Inferior parietal cortex (tissue), 1 donor: Measurements from ENCODE around the gene PKD1.

Experiments used
- DNase-seq: peaks from one replicate; pipeline ENCODE4 v3.0.0-alpha.2; 2016; ENCODE audit errors: extremely low spot score

Gene PKD1

DNA sequence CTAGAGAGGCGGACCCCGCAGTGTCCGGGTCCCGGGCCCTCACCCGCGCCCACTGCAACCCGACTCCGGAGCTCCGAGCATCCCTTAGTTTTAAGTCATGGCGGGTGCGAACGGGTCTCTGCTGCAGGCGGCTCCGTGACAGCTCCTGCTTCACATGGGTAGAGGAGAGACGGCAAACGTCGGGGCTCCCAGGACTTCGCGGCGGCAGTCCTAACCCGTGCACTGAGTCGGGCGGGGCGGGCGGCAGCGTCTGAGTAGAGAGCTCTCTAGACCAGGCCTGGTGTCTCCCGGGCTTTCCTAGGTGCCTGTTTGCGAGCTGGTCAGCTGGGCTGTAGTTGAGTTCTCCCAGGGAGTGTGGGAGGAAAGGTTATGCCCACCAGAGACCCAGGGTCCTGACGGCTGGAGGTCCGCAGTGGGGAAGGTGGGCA lies 87.6 kb downstream of the PKD1 start:
- no peak for DNase-seq

DNA sequence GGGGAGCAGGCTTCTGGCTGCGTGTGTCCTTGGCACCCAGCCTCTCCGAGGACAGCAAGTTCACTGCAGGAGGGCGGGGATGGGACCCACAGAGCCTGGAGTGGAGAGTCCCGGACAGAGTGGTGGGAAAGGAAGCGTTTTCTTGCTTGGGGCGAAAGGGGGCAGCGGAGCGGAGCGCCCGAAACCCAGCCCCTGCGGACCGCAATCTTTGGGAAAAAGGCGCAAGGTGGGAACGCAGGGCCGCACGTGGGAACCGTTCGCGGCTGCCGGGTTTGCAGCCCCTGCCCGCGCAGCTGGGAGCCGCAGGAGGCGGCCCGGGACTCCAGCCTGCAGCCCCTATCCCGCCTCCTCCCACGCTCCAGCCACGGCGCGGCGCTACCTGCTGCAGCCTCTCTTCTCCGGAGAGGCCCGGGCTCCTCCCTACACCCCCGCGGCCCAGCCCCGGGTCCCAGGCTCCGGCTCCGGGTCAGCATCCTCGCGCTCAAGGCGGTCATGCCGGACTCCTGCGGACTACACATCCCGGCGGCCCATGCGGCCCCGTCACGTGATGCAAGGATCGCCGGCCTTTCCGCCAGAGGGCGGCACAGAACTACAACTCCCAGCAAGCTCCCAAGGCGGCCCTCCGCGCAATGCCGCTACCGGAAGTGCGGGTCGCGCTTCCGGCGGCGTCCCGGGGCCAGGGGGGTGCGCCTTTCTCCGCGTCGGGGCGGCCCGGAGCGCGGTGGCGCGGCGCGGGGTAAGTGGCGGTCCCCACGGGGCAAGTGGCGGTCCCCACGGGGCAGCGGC lies 88.2 kb downstream of the PKD1 start, which contains the start of the genes NTHL1 and TSC2:
TSS of gene NTHL1 (minus strand) at position 505 of the 786 bp plus-strand sequence. CDS start at position 494, 11 bp downstream.
TSS of gene TSC2 (plus strand) at position 656 of the 786 bp plus-strand sequence. CDS start 631 bp downstream, outside the sequence.
- peak; percentile 97 for DNase-seq

DNA sequence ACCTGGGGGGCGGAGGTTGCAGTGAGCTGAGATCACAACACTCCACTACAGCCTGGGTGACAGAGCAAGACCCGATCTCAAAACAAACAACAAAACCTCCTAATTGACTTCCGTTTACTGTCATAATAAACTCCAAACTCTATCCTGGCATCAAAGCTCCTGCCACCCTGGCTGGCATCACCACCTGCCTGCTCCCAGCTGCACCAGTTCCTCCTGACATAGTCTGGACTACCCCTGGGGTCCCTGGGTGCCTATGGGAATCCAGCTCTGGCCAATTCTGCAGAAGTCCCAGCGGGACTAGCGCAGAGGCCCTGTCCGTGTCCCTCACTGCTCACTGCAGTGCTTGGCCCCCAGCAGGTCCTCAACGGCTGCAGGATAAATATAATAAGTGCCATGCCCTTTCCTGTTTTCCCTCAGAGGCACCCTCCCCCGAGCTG lies 88.8 kb downstream of the PKD1 start:
- no peak for DNase-seq

DNA sequence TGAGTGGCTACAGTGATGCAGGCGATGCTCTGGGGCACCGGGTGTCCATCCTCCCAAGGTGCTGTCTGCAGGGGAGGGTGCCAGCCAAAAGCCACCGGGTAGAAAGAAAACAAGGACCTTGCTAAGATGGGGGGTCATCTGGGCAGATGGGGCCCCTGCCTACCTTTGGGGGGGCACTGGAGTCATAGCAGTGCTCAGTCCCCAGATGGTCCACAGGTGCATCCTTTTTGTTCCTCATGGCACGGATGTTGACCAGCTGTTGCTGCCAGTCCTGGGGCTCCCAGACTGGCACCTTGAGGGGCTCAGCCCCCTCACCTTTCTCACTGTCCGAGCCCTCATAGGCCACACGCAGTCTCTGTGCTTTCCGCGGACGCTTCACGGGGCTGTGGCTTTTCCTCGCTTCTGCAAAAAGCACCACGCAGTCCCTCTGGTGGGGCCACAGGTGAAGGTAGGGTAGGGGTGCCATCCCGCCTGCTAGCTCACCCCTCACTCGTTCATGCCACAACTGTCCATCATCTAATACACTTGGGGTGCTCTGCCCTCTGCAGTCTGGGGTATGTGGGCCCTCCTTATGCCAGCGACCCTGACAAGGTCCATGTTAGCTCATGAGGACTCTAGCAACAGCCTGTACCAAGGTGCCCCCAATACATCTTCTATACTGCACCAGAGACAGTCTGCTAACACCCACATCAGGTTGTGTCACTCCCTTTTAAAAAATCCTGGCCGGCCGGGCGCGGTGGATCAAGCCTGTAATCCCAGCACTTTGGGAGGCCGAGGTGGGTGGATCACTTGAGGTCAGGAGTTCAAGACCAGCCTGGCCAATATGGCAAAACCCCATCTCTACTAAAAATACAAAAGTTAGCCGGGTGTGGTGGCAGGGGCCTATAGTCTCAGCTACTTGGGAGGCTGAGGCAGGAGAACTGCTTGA lies 89.5 kb downstream of the PKD1 start:
- DNase-seq, result no peak

DNA sequence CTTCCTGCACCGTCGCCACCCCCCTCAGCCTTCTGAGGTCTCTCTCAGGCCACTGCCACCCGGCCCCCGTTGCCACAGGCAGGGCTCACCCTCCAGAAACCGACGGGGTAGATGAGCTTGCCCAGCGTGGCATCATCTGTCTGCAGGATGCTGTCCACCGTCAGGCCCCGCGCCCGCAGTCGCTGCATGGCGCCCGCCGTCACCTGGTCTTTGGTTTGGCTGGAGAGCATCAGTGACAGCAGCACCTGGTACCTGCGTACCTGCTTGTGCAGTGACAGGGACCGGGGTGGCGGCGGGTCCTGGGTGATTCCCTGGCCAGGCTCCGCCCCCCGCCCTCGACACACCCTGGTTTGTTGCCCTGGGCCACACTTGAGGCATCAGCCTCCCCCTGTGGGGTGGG lies 91.2 kb downstream of the PKD1 start:
- DNase-seq, result no peak

DNA sequence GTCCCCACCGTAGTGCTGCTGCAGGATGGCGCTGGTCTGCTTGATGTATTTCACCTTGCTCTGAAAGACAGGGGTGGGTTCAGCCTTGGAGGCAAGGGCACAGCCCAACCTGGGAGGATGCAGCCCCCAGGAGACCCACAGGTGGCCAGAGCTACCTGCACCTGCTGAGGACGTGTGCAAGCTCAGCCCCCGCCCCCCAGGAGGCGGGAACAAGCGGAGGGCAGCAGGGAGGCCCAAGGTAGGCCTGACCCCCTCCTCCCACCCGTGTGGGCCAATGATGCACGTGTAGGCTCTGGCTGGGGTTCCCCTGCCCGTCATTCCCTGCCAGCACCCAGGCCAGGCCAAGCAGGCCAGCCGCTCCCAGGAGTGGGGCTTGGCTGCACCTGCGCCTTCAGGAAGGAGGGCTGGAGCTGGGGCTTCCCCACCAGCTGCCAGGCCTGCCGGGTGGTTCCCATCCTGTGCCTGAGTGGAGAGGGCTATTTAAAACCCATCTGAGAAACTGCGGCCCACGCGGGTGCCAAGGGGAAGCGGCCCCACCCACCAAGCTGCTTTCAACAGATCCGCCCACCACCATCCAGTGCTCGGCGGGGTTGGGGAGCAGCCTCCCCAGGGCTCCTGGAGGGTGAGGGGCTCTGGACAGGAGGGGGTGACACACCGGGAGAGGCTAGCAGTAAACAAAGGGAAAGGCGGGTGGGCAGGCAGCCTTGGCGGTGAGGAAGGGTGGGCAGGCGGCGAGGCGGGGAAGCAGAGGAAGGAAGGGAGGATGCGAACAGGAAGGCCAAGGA lies 91.8 kb downstream of the PKD1 start:
- DNase-seq, result no peak

DNA sequence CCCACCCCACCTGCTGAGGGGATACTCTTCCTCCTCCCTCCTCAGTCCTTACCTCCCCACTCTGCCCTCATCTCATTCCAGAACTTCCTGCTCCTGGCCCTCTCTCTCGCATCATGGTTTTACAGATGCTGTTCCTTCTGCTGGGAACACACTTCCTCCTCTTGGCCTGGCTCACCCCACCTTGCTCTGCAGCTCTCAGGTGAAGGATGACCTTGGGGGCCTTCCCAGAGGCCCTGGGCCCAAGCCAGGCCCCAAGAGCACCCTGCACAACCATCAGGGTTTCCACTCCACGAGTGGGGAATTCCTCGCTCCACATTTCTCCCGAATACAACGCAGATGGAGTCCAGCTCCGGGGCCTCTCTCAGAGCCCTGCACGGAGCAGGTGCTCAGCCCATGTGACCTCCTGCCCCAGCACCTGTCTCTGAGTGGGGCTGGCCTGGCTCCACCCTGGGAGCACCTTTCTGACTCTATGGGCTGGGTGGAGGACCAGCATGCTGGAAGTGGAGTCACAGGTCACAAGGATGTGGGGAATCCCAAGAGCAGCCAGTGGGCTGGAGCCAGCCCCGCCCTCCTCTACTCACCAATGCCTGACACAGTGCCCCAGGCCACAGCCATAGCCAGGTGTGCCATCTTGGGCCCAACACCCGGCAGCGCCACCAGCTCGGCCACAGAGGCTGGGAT lies 92.6 kb downstream of the PKD1 start:
- DNase-seq, result no peak

DNA sequence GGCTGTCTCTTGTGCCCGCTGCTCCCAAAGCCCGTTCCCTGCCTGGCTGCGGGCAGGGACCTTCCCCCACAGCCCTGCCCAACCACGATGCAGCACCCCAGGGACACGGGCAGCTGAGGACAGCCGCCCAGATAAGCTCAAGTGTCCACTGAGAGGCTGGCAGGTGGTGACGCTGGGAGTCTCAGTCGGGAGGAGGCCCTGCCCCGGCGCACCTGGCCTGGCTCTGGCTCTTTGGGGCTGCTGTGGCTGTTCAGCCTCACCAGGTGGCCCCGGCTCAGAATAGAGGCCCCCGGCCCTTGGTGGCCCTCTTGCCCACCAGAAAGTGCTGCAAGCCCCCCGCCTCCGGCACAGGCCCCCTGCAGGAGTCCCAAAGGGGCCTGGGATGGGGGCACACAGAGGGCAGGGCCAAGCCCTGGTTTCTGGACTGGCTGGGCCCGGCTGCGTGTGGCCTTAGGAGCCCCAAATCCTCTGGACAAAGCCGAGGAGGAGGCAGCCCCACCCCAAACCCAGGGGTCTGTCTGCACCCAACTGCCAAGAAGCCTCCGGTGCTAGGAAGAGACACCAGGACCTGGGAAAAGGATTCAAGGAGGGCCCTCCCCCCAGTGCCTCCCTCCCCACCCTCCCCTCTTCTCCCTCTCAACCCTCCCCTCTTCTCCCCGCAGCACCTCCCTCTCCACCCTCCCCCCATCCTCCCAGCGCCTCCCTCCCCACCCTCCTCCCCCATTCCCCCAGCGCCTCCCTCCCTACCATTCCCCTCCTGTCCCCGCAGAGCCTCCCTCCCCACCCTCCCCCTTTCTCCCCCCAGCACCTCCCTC lies 93.3 kb downstream of the PKD1 start:
- no peak for DNase-seq

DNA sequence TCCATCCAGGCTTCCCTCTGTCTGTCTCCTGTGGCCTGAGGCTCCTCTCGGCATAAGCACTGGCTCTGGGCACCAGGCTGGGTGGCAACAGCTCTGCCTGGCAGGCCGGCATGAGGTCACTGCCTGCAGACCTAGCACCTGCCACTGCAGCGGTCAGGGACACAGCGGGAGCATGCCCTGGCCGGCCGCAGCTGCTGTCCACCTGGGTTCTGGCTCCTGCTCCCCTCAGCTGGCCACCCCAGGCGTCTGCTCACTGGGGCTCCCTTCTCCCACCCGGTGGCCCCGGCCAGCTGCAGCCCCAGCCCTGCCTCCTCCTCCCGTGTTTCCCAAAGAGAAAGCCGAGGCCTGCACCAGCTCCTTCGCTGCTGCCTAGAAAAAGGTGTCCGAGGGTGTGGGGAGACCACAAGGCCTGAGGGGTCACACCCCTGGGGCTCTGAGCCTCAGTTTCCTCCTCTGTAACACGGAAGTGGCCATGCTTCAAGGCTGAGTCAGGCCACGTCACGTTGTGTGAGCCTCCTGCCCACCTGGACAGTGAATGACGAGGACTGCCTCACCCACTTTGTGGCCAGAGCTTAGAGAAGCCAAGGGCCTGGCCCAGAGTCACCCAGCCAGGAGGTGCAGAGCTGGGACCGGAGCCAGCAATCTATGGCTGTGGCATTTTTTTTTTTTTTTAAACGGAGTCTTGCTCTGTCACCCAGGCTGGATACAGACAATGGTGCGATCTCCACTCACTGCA lies 94.7 kb downstream of the PKD1 start:
- DNase-seq, result no peak

DNA sequence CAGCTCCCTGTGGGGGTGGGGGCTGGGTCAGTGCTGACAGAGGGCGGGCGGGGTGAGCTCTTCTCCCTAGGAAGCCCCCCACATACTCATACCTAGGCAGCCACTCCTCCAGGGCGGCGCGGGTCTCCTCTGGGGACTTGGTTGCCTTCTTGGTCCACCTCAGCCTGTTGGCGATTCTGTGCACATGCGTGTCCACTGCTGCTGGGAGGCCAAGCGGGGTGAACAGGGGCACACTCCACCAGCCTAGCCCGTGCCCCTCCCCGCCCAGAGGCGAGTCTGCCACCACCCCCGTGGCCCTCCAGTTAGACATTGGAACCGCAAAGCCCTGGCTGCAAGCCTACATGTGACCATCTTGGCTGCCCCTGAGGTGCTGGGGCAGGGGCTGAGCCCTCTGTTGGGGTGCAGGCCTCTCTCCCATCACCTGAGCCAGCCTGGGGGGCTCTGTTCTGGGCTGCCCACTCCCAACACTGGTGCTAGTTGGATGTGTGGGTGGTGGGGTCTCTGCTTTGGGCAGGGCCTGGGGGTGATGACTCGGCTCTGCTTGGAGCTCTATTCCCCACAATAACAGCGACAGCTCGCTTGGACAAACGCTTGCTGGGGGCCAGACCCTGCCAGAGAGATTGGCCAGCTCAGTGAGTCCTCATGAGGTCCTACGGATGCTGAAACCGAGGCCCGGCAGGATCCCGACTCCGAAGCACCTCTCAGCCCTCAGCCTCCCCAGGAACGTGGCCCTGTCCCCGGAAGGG lies 95.5 kb downstream of the PKD1 start:
- DNase-seq, result no peak

DNA sequence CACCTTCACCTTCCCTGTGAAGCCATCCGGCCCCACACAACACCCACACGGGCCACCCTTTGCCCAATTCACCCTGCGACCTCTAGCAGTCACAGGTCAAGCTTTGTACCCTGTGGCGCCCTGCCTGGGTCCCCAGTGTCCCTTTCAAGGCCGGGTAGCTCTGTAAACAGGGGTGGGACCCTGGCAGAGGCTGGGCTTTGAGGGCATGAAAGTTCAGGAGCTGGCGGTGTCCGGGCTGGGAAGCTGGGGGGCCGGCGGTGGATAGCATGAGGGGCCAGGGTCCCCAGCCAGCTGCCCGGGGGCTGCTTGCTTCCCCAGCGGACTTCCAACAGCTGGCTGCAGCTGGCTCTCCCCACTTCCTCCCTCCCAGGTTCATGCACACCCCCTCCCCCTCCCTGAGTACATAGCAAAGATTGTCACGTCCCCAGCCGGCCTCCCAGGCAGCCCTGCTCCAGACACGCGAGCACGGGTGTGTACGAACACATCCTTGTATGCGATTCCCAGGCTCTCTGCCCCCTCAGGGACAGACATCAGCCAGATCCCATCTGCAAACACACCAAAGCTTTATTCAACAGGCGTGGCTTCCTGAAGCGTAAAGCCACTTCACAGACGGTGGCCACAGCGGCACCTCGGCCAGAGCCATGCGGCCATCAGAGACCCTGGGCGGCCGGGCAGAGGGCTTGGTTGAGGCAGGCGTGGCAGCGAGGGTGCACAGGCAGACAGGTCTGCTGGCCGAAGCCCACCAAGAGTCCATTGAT lies 96.2 kb downstream of the PKD1 start:
- no peak for DNase-seq
